NCI-H1048 (cell line): ENCODE data around the gene MEAK7.

Source experiments
- DNase-seq: peaks from one replicate; lab custom pipeline; 2025; lab: John Stamatoyannopoulos, UW

The MEAK7 gene

DNA sequence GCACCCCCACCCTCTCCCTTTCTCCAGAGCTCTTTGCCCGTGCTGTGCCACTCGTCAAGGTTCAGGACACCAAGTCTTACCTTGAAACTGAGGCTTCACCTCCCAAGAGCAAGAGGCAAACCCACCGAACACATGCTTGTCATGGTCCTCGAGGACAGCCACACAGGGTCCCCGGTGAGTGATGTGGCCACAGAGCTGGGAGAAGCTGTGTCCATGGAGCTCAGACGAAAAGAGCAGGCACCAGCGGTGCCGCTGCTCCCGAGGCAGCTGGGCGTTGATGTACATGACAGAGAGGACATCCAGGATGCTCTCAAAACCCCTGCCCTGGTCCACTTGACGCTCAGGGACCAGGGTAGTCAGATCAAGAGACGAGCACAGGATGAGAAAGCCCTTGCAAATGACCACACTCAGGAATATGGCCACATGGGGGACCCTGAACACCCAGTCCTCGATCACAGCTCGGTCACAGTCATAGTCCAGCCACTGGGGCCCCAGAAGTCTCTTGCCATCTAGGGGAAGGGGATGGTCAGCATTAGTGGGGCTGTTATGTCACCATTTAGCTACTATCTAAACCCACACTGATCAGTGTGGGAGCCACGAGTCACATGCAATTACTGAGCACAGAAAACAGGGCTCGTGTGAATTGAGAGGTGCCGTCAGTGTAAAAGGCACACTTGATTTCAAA is 17.8 kb downstream of the MEAK7 start:
- DNase-seq, result no peak

DNA sequence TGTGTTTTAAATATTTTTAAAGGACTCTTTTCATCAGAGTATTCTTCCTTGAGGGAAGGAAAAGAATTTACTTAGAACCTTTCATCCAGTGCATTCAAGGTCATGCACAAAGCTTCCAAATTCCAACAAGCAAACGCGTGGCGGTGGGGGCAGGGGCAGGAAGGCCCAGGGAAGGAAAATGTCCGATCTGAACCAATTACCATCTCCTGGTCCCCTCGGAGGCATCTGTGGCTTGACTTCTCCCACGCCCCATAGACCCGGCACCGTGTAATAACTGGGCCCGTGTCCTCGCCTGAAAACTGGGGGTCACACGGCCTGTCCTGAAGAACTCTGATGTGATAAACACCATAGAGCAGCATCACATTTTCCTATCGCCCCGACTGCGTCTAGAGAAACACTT is 18.3 kb downstream of the MEAK7 start:
- DNase-seq, result no peak

DNA sequence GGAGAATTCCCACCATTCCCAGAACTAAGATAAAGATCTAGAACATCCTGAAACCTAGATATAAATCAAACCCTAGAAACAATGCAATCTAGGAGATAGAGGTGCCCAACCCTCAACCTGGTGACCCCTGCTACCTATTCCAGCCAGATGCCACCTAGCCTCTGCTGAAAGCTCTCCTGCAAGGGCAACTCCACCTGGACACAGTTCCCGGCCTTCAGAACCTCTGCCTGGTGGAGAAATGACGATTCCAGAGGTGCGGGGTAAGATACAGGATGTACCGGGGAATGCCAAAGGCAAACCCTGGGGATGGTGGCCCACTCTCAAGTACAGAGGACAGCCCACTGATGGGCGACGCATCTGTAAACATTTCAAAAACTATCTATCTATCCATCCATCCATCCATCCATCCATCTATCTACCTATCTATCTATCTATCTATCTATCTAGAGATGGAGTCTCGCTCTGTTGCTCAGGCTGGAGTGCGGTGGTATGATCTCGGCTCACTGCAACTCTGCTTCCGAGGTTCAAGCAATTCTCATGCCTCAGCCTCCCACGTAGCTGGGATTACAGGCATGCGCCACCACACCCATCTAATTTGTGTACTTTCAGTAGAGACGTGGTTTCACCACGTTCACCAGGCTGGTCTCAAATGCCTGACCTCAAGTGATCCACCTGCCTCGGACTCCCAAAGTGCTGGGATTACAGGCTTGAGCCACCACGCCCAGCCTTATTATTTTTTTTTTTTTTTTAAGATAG is 19.0 kb downstream of the MEAK7 start:
- no peak for DNase-seq

DNA sequence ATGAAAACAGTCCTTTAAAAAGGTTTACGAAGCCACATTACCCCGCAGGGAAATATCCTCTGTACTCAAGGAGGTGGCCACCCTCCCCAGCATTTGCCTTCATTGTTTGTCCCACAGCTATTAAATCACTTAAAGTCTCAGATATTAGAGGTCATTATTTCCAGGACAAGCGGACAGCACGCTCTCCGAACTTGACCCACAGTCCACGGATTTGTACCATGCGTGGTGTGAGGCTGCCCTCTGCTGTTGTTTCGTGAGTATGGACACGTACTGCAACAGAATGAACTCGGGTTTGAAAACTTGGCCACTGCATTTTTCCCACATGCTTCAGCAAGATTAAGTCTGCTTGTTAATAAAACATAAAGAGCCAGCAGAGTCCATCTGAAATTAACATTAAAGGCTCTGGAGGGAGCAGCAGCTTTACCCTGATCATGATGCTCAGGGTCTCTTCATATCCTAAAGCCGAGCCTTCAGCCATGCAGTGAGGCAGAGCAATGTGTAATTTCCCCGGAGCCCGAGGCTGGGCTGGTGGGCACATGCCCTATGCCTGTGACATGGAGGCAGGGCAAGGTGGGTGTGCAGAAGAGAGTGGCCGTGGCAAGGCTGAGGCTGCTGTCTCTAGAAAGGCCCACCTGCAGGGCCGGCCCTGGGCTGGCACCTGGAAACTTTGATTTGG is 19.7 kb downstream of the MEAK7 start:
- DNase-seq, result no peak

DNA sequence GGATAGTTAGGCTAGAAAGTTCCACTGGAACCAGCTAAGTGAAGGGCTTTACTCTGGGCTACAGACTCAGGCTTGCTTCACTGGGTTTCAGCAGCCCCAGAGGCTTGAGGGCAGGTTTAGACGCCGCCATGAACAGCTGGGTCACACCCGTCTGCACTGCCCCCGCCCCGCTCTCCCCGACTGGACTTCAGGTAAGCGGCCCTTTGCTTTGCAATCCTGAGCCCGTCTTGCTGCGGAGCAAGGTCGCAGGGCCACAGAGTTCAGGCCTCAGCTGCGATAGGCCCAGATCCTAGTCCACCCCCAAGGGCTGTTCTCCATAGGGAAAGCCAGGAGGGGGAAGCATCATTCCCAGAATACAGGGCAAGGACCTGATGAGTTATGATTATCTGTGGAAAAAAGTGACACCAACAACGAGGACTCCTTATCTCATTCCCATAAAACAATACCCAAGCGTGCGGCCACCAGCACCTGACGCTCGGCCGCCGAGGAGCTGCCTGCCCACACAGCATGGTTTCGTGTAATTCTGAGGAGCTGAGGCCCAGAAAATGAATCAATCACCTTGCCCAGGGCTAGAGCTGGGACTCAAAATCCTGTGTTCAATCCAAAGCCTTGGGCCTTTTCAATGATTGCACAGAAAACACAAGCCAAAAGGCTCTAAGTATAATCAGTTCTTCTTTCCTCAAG is 20.4 kb downstream of the MEAK7 start:
- no peak for DNase-seq

DNA sequence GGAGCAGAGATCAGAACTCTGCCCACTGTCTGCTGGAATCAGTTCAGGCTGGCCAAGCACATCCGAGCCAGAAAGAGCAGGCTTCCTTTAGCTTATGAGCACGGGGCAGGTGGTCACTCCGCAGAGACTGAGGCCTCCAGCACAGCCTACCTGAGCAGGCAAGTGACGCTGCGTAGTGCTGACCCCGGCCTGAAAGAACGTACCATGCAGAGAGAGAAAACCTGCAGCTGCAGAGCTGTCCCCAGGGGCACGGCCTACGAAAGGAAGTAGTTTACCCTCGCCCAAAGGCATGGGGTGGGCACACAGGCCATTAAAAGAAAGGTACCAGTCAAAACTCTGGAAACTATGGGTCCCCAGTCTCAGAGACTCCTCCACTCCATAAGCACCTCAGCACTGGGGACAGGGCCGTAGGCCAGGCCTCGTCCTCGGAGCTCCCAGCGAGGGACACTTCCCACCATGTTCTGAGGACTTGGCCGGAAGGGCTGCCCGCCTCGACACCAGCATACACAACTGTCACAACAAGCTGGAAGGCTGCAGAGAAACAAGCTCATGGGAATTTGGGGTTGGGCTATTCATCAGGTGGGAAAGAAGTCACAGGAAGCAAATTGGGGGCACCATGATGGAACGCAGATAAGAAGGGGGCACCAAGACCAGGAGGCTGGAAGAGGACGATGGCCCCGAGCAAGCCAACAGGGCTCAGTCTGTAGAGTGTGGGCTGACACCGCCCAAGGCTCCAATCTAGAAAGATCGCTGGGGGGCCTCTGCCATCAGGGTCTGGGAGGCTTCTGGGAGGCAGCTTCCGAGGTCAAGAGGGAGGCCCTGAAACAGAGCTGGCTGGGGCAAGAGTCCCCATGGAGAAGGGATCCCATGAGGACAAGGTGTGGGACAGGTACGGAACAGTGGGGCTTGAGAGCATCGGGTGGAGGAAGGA is 21.2 kb downstream of the MEAK7 start:
- DNase-seq, result no peak

DNA sequence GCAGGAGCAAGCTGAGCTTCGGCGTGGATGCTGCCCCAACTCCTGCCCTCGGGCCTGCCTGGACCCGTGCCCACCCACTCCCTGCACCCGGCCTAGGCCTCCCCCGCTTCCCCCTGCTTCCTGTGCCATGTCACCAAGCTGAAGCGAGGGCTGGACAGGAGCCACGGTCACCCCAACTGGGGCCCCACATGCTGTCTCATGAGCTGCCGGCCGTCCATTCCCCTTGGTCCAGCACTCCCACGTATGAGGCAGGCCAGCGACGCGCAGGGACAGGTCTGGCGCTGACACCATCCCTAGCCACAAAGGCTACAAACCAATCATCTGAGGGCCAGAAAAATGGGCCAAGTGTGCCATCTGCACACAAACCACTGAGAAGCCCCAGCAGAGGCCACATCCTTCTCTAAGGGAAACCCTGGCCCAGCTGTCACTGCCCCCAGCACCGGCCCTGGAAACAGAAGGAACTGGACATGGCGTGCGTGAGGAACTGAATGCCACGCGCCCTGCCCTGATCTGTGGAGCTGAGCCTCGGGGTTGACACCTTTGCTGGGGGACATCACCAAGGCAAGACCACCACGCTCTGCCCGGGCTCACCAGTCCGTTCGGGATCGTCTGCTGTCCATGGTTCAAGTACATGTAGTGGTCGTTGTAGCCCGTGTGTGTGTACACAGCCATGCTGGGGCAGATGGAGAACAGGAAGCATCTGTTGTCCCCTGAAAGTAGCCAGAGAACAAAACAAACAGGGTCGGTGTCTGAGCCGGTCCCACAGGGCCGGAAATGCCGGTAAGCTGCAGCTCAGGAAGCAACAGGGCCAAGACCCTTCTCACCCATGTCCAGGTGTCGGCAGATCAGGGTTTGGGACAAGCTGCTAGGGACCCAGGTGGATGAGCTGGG is 22.2 kb downstream of the MEAK7 start:
- DNase-seq, result no peak

DNA sequence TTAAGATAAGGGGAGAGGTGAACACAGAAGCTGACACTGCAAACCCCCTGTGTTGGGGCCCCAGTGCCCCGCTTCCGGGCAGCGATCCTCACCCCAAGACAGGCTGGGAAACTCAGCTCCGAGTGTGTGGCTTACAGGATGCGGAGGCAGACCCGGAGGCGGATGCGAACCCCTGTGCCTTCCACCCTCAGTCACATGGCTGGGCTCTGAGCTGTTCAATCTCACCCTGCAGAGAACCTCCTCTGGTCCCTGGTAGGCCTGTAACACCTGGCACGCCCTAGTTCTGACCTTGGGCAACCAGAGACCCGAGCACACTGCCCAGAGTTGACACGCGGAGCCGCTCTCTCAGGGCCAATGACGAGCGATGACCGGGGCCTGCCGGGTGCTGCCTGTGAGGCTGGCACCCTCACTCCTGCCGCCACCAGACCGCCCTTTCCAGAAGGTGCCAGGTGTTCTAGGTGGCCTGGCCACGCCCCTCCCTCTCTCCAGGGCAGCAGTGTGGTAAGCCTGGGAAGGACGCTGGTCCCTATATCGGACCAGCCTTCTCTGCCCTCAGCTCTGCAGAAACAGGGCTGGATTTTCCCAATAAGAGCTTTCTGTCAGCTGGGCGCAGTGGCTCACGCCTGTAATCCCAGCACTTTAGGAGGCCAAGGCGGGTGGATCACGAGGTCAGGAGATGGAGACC is 23.3 kb downstream of the MEAK7 start:
- no peak for DNase-seq

DNA sequence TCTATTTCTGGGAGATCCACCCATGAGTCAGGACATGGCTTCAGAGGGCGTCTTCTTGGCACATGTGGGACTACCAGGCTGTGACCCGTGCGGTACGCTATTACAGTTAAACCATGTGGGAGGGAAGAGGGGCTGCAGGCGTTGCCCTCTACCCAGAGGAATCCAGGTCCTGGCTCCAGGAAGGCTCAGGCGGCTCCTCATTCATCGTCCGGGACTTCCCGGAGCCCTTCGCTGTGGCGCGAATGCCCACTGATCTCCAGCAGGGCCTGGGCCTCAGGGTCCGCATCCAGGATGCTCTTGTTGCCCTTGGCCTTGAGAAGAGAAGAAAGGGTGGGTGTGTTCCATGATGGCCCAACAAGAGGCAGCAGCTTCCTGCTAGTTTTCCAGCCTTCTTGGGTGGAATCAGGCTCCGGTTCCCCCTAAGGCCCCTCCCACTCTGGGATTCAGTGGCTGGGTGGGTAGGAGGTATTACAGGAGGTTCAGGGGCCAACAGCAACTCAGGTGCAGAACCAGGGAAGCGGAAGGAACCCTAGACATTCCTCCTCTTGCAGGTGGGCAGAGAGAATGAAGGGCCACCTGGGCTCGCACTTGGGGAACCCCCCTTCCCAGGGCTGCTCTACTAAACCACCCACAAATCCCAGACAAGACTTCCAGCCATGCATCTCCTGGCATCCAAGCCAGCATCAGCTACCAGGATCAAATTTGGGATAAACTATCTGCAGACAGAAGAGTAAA is 24.6 kb downstream of the MEAK7 start:
- DNase-seq, result no peak

DNA sequence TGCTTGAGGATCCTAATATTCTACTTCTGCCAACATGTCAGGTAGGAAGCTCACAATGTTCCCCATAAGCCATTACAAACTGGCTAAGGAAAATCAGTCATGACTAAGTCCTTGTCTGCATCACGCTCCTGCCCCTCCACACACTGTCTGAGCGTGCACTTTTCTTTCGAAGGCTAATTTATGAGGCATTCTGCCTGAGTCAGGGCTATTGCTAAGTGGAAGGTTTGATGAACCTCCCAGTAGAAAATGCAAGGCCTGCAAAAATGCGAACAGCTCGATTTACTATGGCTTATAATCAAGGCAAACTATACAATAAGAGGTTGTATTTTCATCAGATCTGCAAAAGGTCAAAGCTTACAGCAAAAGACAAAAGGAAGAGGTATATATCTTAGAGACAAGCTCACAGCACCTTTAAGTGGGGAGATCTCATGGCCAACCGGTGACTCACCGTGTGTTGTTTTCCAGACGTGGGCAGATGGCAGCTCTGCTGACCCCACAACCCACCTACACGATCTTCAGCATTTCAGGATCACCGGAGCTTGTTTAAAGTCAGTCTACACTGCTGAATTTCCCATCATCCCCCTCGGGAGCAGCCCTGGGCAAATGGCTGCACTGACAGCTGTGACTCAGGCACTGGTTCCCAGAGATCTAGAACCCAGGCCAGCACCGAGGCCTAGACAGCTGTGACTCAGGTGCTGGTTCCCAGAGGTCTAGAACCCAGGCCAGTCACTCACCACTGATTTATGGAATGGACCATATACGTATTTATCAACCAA is 26.1 kb downstream of the MEAK7 start:
- no peak for DNase-seq

DNA sequence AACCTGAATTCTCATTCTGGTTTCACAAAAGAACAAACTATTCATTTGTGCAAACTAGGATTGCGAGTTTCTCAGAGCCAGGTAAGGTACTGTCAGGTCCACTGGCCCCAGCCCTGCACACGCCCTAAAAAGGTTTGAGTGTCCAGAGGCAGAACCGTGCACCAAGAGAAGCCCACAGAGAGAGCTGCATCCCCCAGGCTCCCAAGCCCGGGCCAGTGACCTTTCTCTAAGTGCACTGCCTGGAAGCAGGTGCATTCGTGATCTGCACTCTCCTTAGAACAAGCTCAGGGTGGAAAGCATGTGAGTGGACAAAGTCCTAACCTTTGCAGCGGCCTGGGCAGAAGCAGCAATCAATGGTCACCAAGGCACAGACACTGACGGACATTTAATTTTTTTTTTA is 26.8 kb downstream of the MEAK7 start:
- no peak for DNase-seq

DNA sequence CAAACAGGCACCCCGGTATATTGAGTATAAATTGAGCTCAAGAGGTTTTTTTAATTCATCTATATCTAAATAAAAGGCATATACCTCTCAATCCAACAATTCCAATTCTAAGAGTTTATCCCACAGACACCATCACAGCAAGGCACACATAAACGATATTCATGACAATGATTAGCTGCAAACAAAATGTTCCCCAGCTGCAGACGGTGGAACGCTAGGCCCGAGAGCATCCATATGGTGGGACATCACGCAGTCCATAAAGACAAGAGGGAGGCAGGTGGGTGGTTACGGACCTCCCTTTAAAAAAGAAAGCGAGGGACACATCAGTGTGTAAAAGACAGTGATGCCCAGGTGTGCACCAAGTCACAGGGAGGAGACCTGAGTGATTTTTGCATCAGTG is 28.1 kb downstream of the MEAK7 start:
- DNase-seq, result no peak

DNA sequence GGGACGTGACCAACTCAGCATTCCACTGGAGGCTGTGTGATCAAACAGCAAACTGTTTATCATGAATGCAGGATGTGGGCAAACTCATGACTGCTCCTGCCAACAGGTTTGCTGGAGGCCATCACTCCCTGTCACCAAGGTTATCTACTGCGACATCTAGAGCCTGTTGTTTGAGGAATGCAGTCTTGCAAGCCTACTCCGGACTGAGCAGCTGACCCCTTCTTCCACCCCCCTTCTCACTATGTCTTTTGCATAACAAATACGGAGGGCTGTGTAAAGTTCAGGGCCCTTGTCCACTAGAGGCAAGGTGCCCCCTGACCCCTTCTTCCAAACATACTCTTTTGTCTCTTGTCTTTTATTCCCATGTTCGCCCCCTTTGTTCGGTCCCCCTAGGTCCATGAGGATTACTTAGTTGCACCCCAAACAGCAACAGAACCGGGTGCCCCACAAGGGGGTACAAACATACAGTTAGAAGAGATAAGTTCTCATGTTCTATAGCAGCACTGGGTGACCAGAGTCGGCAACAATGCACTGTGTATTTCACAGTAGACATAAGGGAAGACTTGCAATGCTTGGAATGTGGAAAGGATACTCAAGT is 28.7 kb downstream of the MEAK7 start:
- no peak for DNase-seq

DNA sequence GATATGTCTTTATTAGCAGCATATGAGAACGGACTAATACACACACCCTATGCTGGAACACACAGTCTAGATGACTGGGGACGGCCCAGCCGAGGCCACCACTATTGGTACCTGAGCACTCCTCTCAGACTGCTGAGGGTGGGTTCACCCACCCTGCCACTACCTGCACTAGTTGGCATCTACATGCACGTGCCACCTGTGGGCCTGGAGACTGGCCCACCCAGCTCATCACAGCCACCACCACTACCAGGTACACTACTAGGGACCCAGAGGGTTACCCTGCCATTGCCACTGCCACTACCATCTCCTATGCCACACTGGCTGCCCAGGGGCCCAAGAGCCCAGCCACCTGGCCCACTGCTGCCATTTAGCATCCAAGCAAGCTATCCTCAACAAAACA is 32.5 kb downstream of the MEAK7 start:
- no peak for DNase-seq

DNA sequence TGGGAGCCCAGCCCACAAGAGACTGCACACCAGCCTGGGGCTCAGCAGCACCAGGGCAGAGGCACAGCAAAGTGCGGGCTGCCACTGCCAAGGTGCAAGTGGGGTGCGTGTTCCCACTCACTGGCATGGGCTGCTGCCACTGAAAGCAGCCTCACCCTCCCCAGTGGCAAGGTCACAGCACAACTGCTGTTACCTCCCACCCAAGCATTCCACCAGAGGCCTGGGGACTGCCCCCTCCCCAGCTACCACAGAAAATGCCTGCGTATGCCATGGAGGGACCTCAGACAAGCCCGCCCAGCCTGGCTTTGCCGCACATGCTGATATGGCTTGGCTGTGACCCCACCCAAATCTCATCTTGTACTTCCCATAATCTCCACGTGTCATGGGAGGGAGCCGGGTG is 33.1 kb downstream of the MEAK7 start:
- no peak for DNase-seq

DNA sequence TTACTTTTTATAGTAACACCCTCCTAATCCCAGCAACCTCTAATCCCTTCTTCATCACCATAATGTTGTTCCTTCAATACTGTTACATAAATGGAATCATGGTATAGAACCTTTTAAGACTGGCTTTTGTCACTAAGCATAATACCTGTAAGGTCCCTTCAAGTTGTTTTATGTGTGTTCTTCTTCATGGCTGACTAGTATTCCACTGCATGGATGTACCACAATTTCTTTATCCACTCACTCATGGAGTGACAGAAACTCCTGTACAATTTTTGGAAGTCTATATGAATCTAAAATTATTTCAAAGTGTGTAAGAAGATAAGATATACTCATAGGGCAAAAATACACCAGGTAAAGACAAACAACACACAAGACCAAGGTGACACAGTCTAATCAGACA is 36.8 kb downstream of the MEAK7 start:
- no peak for DNase-seq

DNA sequence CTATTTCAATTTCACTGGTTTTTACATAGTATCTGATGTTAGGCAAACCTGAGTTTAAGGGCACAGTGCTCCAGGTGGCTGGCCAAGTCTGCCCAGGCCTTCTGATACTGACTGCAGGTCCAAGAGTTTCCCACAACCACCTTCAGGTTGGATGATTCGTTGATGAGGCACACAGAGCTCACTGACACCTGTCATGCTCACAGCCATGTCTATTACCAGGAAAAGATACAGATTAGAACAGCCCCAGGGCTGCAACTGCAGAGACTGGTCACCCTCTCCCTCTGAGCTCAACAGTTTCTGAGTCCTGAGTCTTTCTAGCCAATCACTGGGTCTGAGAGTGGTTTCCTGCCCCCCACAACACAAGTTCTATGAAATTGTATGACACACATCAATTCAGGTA is 37.2 kb downstream of the MEAK7 start:
- DNase-seq, result no peak

DNA sequence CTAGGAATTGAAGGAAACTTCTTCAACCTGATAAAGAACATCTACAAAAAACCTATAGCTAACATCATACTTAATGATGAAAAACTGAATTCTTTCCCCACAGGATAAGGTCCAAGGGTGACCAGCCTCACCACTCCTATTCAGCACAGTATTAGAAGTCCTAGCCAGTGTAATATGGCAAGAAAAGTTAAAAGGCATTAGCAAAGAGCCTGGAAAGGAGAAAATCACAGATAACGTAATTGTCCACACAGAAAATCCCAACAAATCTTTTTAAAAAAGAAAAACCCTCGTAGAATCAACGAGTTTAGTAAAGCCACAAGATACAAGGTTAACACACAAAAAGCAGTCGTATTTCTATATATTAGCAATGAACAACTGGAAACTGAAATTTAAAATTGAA is 37.8 kb downstream of the MEAK7 start:
- DNase-seq, result no peak
